ENCODE measurements around the gene ZNF792. TPM values are rescaled to one million over a fixed set of nuclear protein-coding genes. Genes with fewer than 3 reads are reported as not detected.

ZNF792 gene
- total RNA-seq = 20.7 and 25.0 TPM in 2 replicates

DNA sequence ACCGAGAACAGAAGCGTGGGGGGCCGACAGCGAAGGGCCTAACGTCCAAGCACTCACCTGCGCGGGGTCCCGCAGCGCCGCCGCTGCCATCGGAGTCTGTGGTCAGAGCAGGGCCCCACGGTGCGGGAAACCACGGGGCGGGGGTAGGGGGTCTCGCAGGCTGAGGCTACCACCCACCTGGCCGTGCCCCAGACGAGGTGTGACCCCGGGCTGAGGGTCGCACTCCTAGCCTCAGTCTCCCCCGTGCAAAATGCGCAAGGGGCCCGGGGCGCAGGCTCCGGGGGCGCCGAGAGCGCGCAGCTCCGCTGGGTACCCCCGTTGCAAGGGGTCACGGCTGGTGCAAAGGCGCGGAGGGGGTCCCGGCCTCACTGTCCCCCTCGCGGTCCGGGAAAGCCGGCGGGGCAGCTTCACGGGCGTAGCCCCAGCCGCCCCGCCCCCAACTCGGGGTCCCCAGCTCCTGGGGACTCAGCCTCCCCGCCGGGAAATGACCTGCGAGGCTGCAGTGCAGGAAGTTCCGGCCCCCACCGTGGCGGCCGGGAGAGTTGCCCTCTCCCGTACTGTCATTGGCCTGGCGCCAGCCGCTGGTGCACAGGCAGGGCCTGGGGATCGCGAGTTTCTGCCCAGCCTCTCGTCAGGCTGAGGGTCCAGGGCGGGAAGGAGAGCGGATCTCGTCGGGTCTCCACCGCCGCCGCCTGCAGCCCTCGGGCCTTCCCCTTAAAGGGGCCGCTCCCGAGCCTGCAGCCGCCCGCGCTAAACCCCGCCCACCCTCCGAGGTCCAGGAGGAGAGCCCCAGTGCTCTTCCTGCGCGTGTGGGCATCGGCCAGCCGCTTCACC is at the start of gene ZNF792:
TSS of gene ZNF792 (minus strand) at position 657 of the 834 bp plus-strand sequence. CDS start at position 90, 567 bp downstream.

GRCh38 chr19:34999498-35000337 is 35.7 kb upstream of the ZNF792 start, which contains the start of gene GRAMD1A:
GRAMD1A (plus strand) TSS chr19:35000323; CDS start chr19:35000479, 156 bp downstream.

GRCh38 chr19:34926685-34927375 is 37.2 kb downstream of the ZNF792 start, which contains the start of gene ZNF30:
ZNF30 (plus strand) TSS chr19:34926903; CDS start chr19:34929948, 3,045 bp downstream.

Other genes with a start within 250 kb of the ZNF792 start
- 12.2 and 14.3 TPM in 2 replicates for gene ZNF181, start 230.0 kb downstream of the ZNF792 start, total RNA-seq
- 2.7 and 4.9 TPM in 2 replicates for gene ZNF599, start 191.0 kb downstream of the ZNF792 start, total RNA-seq
- gene ZNF30, start 37.3 kb downstream of the ZNF792 start, total RNA-seq = 3.6 and 4.4 TPM in 2 replicates
- gene GRAMD1A, start 36.1 kb upstream of the ZNF792 start, total RNA-seq = 30.2 TPM in 2 replicates
- 2.9 and 3.5 TPM in 2 replicates for gene SCN1B, start 66.2 kb upstream of the ZNF792 start, total RNA-seq
- not detected in 2 replicates for gene HPN, start 77.5 kb upstream of the ZNF792 start, total RNA-seq
- gene FXYD3, start 151.6 kb upstream of the ZNF792 start, total RNA-seq = not detected in 2 replicates
- gene LGI4, start 170.8 kb upstream of the ZNF792 start, total RNA-seq = not detected in 2 replicates
- gene FXYD1, start 174.6 kb upstream of the ZNF792 start, total RNA-seq = not detected in 2 replicates
- not detected in 2 replicates for gene FXYD7, start 179.0 kb upstream of the ZNF792 start, total RNA-seq
- 16.2 and 17.0 TPM in 2 replicates for gene FXYD5, start 190.5 kb upstream of the ZNF792 start, total RNA-seq

Measured in epithelial cell of umbilical artery (primary cell).